Melanocyte of skin (primary cell): ENCODE results near the gene MYL11. TPM values are rescaled to one million over a fixed set of nuclear protein-coding genes. Genes with fewer than 3 reads are reported as not detected.

Source experiments
- small RNA-seq, 2 donors: library from RNA; depleted of rRNA; stranded (forward); fragments of <200 nt; gene quantifications; one replicate each; pipeline ENCODE3, GENCODE V24; 2012
- total RNA-seq, 2 donors: library from RNA; depleted of rRNA; stranded (reverse); fragments of >200 nt; gene quantifications; 2 replicates each; pipeline ENCODE4 v1.2.3, GENCODE V29; 2012

The MYL11 gene, protein sequence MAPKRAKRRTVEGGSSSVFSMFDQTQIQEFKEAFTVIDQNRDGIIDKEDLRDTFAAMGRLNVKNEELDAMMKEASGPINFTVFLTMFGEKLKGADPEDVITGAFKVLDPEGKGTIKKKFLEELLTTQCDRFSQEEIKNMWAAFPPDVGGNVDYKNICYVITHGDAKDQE
- not detected for total RNA-seq

DNA sequence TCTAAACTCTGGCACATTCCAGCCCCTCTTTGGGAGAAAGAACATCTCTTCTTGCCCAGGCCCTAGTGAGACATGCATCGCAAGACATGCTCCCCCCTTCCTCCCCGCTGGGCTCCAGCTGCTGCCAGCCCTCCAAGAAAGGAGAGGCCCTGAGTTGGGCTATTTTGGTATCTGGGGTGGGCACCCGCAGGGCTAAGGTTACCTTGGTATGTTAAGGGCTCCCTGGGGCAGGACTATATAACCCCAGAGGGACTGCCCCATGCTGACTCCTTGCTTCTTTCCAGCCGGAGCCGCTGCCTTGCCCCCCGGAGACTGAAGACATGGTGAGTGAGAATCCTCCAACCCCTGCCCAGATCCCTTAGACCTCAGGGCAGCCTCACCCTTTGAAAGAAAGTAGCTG lies at the start of gene MYL11:
Gene MYL11 (plus strand): TSS at position 265 of the 400 bp plus-strand sequence. CDS start 56 bp downstream, at position 321.

DNA sequence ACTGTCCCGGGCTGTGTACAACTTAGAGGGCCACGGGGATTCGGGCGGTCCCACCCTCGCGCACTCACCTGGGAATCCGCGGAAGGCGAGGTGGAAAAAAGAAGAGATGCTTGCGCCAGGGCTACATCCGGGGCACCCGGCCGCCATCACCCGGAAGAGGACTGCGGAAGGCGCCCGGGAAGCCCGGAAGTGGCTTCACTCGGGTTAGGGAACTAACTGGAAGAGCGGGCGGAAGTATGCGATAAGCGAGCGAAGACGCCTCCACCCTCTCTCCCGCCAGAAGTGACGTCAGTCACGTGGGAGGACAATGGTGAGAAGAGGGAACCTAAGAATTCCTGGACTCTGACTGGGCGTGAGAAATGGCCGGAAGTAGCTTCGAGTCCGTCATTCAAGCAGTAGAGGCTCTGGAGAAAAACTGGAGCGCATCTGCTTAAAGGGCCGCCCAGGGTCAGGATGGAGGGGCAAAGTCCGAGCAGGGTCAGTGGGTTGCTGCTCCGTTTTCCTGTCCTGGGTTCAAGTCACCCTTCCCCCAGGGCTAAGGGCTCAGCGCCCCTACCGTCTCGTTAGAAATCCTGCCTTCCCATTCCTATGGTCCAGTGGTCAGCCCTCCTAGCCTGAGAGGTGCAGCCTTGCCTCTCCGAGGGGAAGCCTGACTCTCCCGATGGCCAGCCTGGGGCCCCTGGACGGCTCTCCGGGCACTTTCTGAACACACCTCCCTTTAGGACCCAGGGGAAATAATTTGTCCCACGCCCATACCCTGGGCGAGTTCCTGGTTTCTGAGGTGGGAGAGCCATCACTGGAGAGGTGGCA lies 19.3 kb upstream of the MYL11 start, which contains the start of gene CD2BP2:
Gene CD2BP2 (minus strand): TSS at position 165 of the 810 bp plus-strand sequence. CDS start 627 bp downstream, outside the sequence.

DNA sequence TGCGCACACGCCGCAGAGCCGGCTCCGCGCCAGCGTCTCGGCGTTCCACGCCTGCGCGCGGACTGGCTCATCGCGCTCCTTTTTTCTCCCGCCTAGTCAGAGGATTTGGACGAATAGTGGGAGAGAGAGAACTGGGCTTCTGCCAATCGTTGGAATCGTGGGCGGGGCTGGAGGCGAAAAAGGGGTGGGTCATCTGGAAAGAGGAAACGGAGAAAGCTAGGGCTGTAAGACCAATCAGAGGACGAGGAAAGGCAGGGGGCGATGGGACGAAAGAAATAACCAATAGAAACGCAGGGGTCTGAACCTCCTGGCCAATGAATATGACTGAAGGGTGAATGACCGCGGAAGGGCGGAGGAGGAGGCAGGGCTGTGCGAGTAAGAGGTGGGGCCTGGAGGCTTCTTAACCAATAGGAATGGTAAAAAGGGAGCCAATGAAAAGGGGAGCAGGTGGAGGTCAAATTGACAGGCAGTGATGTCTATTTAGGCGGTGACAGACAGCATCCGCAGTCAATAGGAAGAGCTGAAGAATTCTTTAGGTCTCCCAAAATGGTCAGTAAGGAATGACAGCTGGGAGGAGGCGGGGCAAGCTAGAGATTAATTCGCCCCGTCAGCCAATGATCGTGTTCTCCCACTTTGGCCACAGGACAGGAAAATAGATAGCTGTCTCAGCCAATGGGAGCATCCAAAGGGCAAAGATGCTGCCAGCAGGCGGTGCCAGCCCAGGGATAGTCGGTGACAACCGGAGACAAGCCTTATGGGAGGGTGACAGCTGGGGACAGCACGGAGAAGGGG lies 4.0 kb upstream of the MYL11 start, which contains the start of gene TBC1D10B:
Gene TBC1D10B (minus strand): TSS at position 39 of the 792 bp plus-strand sequence. CDS start 311 bp downstream, outside the sequence.

DNA sequence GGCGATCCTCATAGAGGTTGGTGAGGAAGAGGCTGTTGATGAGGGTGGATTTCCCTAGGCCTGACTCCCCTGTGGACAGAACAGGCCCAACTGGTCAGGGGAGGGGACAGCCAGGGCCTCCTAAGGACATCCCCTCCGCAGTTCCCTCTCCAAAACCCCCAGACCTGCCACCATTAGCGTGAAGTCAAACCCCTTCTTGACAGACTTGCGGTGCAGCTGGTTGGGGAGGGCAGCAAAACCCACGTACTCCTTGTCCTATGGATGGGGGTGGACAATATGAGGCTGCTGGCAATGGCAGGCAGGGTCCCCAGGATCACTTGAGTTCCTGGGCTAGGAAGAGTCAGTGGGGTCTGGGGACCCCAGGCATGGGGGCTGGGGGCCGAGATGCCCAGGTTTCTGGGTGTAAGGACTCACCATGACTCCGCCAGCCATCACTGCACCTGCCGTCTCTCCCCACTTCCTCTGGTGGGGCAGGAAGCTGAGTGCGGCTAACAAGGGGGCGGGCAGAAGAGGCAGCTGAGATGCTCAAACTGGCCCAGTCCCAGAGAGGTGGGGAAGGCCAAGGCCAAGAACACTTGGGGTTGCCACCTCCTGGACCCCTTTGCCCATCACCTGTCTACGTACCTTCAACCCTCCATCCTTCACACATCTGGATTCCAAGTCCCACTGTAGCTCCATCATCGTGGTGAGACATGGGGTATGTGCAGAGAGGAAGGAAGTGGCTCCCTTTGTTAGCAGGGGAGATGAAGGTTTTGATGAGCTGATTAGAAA lies 7.7 kb downstream of the MYL11 start, which contains the start of gene SEPTIN1:
Gene SEPTIN1 (minus strand): TSS at position 451 of the 771 bp plus-strand sequence. CDS start 19 bp downstream, at position 432.

DNA sequence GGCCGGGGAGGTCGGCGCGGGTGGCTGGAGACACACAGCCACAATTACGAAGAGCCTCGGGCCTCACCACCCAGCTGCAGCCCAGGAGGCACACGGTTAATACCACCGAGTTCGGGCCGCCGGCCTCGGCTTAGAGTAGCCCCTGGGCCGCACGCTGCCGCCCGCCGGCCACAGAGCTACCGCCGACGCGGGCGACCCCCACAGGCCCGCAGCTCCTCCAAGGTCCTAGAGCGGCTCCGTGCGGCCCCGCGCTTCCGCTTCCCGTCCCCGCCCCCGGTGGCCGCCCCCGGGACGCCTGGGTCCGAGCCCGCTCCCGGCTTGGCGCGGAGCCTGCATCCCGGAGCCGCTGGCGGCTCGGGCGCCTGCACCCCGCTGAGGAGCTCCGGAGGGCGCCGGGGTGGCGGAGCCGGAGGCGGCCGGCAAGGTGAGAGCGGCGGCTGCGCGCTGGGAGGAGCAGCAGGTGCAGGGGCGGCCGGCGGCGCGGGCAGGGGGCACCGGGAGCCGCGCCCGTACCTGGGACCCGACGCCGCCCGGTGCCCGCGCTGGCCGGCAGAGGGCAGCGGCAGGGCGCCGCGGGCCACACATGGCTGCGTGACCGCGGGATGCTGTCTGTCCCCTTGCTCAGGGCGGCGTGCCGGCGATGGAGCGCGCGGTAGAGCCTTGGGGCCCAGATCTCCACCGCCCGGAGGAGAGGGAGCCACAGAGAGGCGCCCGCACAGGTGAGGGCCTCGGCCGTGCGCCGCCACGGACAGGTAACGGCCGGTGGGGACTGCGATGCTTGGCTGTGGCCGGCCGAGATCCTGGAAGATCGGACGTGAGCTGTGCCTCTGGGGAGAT lies 20.8 kb downstream of the MYL11 start, which contains the start of gene ZNF48:
Gene ZNF48 (plus strand): TSS at position 266 of the 837 bp plus-strand sequence. CDS start 375 bp downstream, at position 641.

DNA sequence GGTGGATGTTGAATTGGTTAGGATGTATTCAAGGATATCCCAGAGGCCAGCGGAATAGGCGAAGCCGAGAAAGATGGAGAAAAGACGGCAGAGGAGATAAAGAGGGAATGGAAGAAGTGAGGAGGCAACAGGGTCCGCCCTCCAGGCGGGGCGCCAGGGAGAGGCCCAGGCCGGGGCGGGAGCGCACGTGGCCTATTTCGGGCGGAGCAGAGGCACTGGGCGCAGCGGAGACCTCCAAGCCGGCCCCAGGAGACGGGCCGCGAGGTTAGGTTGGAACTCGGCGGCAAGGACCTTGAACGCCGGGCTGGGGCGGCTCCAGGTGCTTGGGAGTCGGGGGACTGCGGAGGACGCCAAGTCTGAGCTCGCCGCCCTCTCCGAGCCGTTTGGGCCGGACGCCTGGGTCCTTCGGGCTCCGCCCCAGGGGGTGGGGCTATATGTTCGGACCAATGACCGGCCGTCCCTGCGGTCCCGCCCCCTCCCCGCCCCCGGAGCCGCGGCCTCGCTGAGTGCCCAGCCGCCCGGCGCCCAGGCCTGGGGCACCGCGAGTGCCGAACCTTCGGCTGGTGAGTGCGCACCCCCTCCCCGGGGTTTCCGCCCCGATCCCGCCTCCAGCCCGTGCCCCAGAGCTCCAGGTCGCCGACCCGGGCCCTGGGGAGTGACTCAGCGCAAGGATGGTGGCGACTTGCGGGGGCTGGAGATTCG lies 32.7 kb downstream of the MYL11 start, which contains the start of gene ZNF771:
Gene ZNF771 (plus strand): TSS at position 505 of the 702 bp plus-strand sequence. CDS start 448 bp downstream, outside the sequence.

Small RNA genes lying within 50 kb of the gene (small RNA-seq; reads per million reads assigned to genes)
- 8.2 to 13.8 reads per million in 2 donors for gene RF00406

Other genes starting within 250 kb of the MYL11 start
- 1 to 10 TPM in 1 of 2 donors, under 1 TPM in 1; 0.69 to 1.3 TPM for gene CORO1A, start 191.2 kb upstream of the MYL11 start, total RNA-seq
- gene BOLA2B, start 181.1 kb upstream of the MYL11 start, total RNA-seq = 100 to 1,000 TPM; 189 to 253 TPM
- 10 to 100 TPM; 28.6 to 51.3 TPM for gene SLX1A, start 180.9 kb upstream of the MYL11 start, total RNA-seq
- gene SULT1A3, start 175.5 kb upstream of the MYL11 start, total RNA-seq = 1 to 10 TPM; 1.4 to 3.3 TPM
- gene NPIPB13, start 126.3 kb upstream of the MYL11 start, total RNA-seq = 1 to 10 TPM in 1 of 2 donors, under 1 TPM in 1; 1.00 to 5.2 TPM
- 10 to 100 TPM; 27.9 to 31.3 TPM for gene CD2BP2, start 19.5 kb upstream of the MYL11 start, total RNA-seq
- 10 to 100 TPM; 28.2 to 35.6 TPM for gene TBC1D10B, start 4.3 kb upstream of the MYL11 start, total RNA-seq
- not detected for gene SEPTIN1, start 7.8 kb downstream of the MYL11 start, total RNA-seq
- gene ZNF48, start 20.6 kb downstream of the MYL11 start, total RNA-seq = 1 to 10 TPM; 5.7 to 5.9 TPM
- gene ZNF771, start 32.8 kb downstream of the MYL11 start, total RNA-seq = 10 to 100 TPM in 1 of 2 donors, 1 to 10 TPM in 1; 9.3 to 13.3 TPM
- 10 to 100 TPM; 13.4 to 52.6 TPM for gene DCTPP1, start 55.2 kb downstream of the MYL11 start, total RNA-seq
- 10 to 100 TPM; 20.0 to 21.3 TPM for gene SEPHS2, start 71.1 kb downstream of the MYL11 start, total RNA-seq
- gene ITGAL, start 97.9 kb downstream of the MYL11 start, total RNA-seq = not detected
- gene ZNF768, start 151.8 kb downstream of the MYL11 start, total RNA-seq = 10 to 100 TPM; 23.1 to 26.3 TPM
- 10 to 100 TPM; 13.7 to 15.5 TPM for gene ZNF747, start 160.1 kb downstream of the MYL11 start, total RNA-seq
- 1 to 10 TPM; 5.3 to 7.2 TPM for gene ZNF764, start 183.6 kb downstream of the MYL11 start, total RNA-seq
- 10 to 100 TPM; 14.8 to 18.6 TPM for gene ZNF688, start 196.9 kb downstream of the MYL11 start, total RNA-seq
- 1 to 10 TPM; 6.7 to 7.9 TPM for gene ZNF785, start 210.9 kb downstream of the MYL11 start, total RNA-seq
- gene ZNF689, start 235.6 kb downstream of the MYL11 start, total RNA-seq = 10 to 100 TPM in 1 of 2 donors, 1 to 10 TPM in 1; 7.6 to 79.6 TPM